ENCODE measurements around the gene SH2D5. TPM values are rescaled to one million over a fixed set of nuclear protein-coding genes. Genes with fewer than 3 reads are reported as not detected.
A peak's percentile ranks its signal among the peaks of the same experiment; 100 is the strongest.

The SH2D5 gene
- polyA plus RNA-seq: 1 to 10 TPM in 1 of 4 donors, under 1 TPM in 3; 0.07 to 1.1 (median 0.16) TPM
- long read RNA-seq, donor 1: 0 reads
- long read RNA-seq, donor 2: 0 reads
- long read RNA-seq, donor 3: 0 reads
- long read RNA-seq, donor 4: 0 reads
- long read RNA-seq, donor 5: 0 reads
- long read RNA-seq, donor 6: 0 reads
- long read RNA-seq, donor 7: 0 reads
- long read RNA-seq, donor 8: 0 reads
- long read RNA-seq, donor 9: 0 reads
- long read RNA-seq, donor 10: 0 reads

GRCh38 chr1:20732588-20733359 lies at the start of gene SH2D5:
SH2D5 (minus strand) TSS chr1:20732703; CDS start chr1:20728044, 4,659 bp downstream.
- Histone ChIP-seq H3K4me3 (ENCODE audit: low read depth in 1 of 3, low read length in 3 of 3) (peak within 1 kb of the TSS in 2 of 3 donors; percentile 58 to 68), H3K27ac (ENCODE audit: low read depth in 1 of 3, low read length in 2 of 3) (peak within 1 kb of the TSS; percentile 61 to 87 (median 72))
- DNase-seq: peak; percentile 94 to 95

GRCh38 chr1:20775700-20776099 lies 43.2 kb upstream of the SH2D5 start:
- peaks cover 0 to 25% (median 11%) of the 10 kb centered on the region in 3 donors for H3K36me3 ChIP-seq (ENCODE audit: control insufficient read depth in 3 of 3, insufficient read depth in 2 of 3, low read depth in 1 of 3, low read length in 3 of 3)
- no peaks in the 10 kb centered on the region for H3K9me3 ChIP-seq (ENCODE audit: control insufficient read depth in 2 of 2, insufficient read depth in 1 of 2, low read depth in 1 of 2, low read length in 1 of 2)
- H3K27ac ChIP-seq (ENCODE audit: low read depth in 1 of 3, low read length in 2 of 3): no peak overlapping the region
- H3K27me3 ChIP-seq (ENCODE audit: control insufficient read depth in 3 of 3, insufficient read depth in 3 of 3, low read length in 3 of 3): no peaks in the 10 kb centered on the region
- DNase-seq (no peak), FAIRE-seq (no peak)
- 84 to 93% (median 90%) methylated on average over 4 of the region's 4 CpGs for WGBS, 3 donors
- H3K4me3 ChIP-seq (ENCODE audit: low read depth in 1 of 3, low read length in 3 of 3): no peak overlapping the region
- no peaks in the 10 kb centered on the region for H3K4me1 ChIP-seq (ENCODE audit: control insufficient read depth in 3 of 3, insufficient read depth in 2 of 3, low read depth in 1 of 3, low read length in 2 of 3)

More at GRCh38 chr1:20732588-20733359, at the start of gene SH2D5:
- Histone ChIP-seq H3K36me3 (ENCODE audit: control insufficient read depth in 3 of 3, insufficient read depth in 2 of 3, low read depth in 1 of 3, low read length in 3 of 3) (peaks cover 0 to 12% (median 4%) of the 10 kb centered on the region in 3 donors), H3K27me3 (ENCODE audit: control insufficient read depth in 3 of 3, insufficient read depth in 3 of 3, low read length in 3 of 3) (peaks cover 3 to 47% (median 22%) of the 10 kb centered on the region in 3 donors), H3K4me1 (ENCODE audit: control insufficient read depth in 3 of 3, insufficient read depth in 2 of 3, low read depth in 1 of 3, low read length in 2 of 3) (peaks cover 0 to 17% (median 3%) of the 10 kb centered on the region in 3 donors), H3K9me3 (ENCODE audit: control insufficient read depth in 2 of 2, insufficient read depth in 1 of 2, low read depth in 1 of 2, low read length in 1 of 2) (no peaks in the 10 kb centered on the region)
- 1% methylated on average over 38 of the region's 38 CpGs for WGBS, 3 donors
- no peak for FAIRE-seq

GRCh38 chr1:20771780-20772179 lies 39.3 kb upstream of the SH2D5 start:
- DNase-seq (no peak), FAIRE-seq (no peak)
- no peak overlapping the region for H3K4me3 ChIP-seq (ENCODE audit: low read depth in 1 of 3, low read length in 3 of 3)
- 87 to 92% (median 90%) methylated on average over 3 of the region's 3 CpGs for WGBS, 3 donors
- H3K9me3 ChIP-seq (ENCODE audit: control insufficient read depth in 2 of 2, insufficient read depth in 1 of 2, low read depth in 1 of 2, low read length in 1 of 2): no peaks in the 10 kb centered on the region
- no peak overlapping the region for H3K27ac ChIP-seq (ENCODE audit: low read depth in 1 of 3, low read length in 2 of 3)
- no peaks in the 10 kb centered on the region for H3K27me3 ChIP-seq (ENCODE audit: control insufficient read depth in 3 of 3, insufficient read depth in 3 of 3, low read length in 3 of 3)
- H3K36me3 ChIP-seq (ENCODE audit: control insufficient read depth in 3 of 3, insufficient read depth in 2 of 3, low read depth in 1 of 3, low read length in 3 of 3): peaks cover 7 to 41% (median 23%) of the 10 kb centered on the region in 3 donors
- no peaks in the 10 kb centered on the region for H3K4me1 ChIP-seq (ENCODE audit: control insufficient read depth in 3 of 3, insufficient read depth in 2 of 3, low read depth in 1 of 3, low read length in 2 of 3)

- Histone ChIP-seq H3K27ac (ENCODE audit: low read depth in 1 of 3, low read length in 2 of 3) (no peak overlapping the region), H3K9me3 (ENCODE audit: control insufficient read depth in 2 of 2, insufficient read depth in 1 of 2, low read depth in 1 of 2, low read length in 1 of 2) (no peaks in the 10 kb centered on the region), H3K27me3 (ENCODE audit: control insufficient read depth in 3 of 3, insufficient read depth in 3 of 3, low read length in 3 of 3) (no peaks in the 10 kb centered on the region), H3K4me3 (ENCODE audit: low read depth in 1 of 3, low read length in 3 of 3) (no peak overlapping the region), H3K36me3 (ENCODE audit: control insufficient read depth in 3 of 3, insufficient read depth in 2 of 3, low read depth in 1 of 3, low read length in 3 of 3) (peaks cover 7 to 52% (median 25%) of the 10 kb centered on the region in 3 donors), H3K4me1 (ENCODE audit: control insufficient read depth in 3 of 3, insufficient read depth in 2 of 3, low read depth in 1 of 3, low read length in 2 of 3) (no peaks in the 10 kb centered on the region)
- FAIRE-seq (no peak), DNase-seq (no peak)
- WGBS, 3 donors: 95 to 97% (median 97%) methylated on average over 6 of the region's 6 CpGs
Observed at GRCh38 chr1:20770314-20771087, 38.0 kb upstream of the SH2D5 start.

DNA sequence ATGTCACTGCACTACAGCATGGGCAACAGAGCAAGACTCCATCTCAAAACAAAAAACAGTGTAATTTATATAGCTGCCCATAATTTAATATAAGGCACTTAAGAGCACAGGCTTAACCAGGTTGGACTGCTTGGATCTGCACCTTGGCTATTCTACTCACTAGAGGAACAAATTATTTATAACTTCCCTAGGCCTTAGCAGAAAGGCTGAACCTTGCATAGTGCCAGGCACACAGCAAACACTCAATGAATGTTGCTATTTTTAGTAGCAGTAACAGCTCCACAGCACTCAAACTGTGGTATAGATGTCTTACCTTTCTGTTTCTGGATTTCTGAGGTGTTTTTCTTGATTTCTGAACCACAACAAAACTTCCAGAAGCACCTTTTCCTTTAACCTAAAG lies 34.8 kb upstream of the SH2D5 start:
- H3K9me3 ChIP-seq (ENCODE audit: control insufficient read depth in 2 of 2, insufficient read depth in 1 of 2, low read depth in 1 of 2, low read length in 1 of 2): no peaks in the 10 kb centered on the region
- peaks cover 21 to 58% (median 26%) of the 10 kb centered on the region in 3 donors for H3K36me3 ChIP-seq (ENCODE audit: control insufficient read depth in 3 of 3, insufficient read depth in 2 of 3, low read depth in 1 of 3, low read length in 3 of 3)
- no peak overlapping the region for H3K4me3 ChIP-seq (ENCODE audit: low read depth in 1 of 3, low read length in 3 of 3)
- DNase-seq: no peak
- H3K27me3 ChIP-seq (ENCODE audit: control insufficient read depth in 3 of 3, insufficient read depth in 3 of 3, low read length in 3 of 3): no peaks in the 10 kb centered on the region
- no peak for FAIRE-seq
- H3K4me1 ChIP-seq (ENCODE audit: control insufficient read depth in 3 of 3, insufficient read depth in 2 of 3, low read depth in 1 of 3, low read length in 2 of 3): no peaks in the 10 kb centered on the region
- H3K27ac ChIP-seq (ENCODE audit: low read depth in 1 of 3, low read length in 2 of 3): no peak overlapping the region

DNA sequence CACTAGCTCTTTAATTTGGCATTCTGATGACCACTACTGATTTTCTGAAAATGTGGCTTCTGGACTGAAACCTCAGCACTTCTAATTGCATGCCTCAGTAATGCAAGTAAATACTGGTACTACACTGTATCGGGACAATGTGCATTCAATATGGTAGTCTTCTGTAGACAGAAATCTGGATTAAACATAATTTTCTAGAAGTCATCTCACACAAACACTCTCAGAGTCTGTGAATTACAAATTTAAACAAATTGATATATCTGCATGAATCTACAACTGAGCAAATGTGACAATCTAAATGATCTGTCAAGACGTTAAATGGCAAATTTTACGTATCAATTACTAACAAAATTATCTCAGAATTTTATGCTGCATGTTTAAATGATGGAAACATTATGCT lies 30.9 kb upstream of the SH2D5 start:
- Histone ChIP-seq H3K4me3 (ENCODE audit: low read depth in 1 of 3, low read length in 3 of 3) (no peak overlapping the region), H3K9me3 (ENCODE audit: control insufficient read depth in 2 of 2, insufficient read depth in 1 of 2, low read depth in 1 of 2, low read length in 1 of 2) (no peaks in the 10 kb centered on the region), H3K36me3 (ENCODE audit: control insufficient read depth in 3 of 3, insufficient read depth in 2 of 3, low read depth in 1 of 3, low read length in 3 of 3) (peaks cover 16 to 67% (median 23%) of the 10 kb centered on the region in 3 donors), H3K27ac (ENCODE audit: low read depth in 1 of 3, low read length in 2 of 3) (no peak overlapping the region), H3K27me3 (ENCODE audit: control insufficient read depth in 3 of 3, insufficient read depth in 3 of 3, low read length in 3 of 3) (no peaks in the 10 kb centered on the region), H3K4me1 (ENCODE audit: control insufficient read depth in 3 of 3, insufficient read depth in 2 of 3, low read depth in 1 of 3, low read length in 2 of 3) (no peaks in the 10 kb centered on the region)
- DNase-seq: no peak
- WGBS, 3 donors: 90 to 96% (median 91%) methylated on average over 3 of the region's 3 CpGs
- no peak for FAIRE-seq

DNA sequence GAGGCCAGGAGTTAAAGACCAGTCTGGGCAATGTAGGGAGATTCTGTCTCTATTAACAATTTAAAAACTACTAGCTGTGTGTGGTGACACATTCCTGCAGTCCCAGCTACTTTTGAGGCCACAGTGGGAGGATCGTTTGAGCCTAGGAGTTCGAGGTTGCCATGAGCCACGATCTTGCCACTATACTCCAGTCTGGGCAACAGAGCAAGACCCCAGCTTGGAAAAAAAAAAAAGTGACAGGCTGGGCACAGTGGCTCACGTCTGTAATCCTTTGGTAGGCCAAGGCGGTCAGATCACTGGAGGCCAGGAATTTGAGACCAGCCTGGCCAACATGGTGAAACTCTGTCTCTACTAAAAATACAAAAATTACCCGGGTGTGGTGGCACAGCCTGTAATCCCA lies 27.8 kb upstream of the SH2D5 start:
- no peaks in the 10 kb centered on the region for H3K9me3 ChIP-seq (ENCODE audit: control insufficient read depth in 2 of 2, insufficient read depth in 1 of 2, low read depth in 1 of 2, low read length in 1 of 2)
- 88 to 97% (median 95%) methylated on average over 6 of the region's 6 CpGs for WGBS, 3 donors
- H3K36me3 ChIP-seq (ENCODE audit: control insufficient read depth in 3 of 3, insufficient read depth in 2 of 3, low read depth in 1 of 3, low read length in 3 of 3): peaks cover 15 to 64% (median 19%) of the 10 kb centered on the region in 3 donors
- no peak overlapping the region for H3K27ac ChIP-seq (ENCODE audit: low read depth in 1 of 3, low read length in 2 of 3)
- no peak overlapping the region for H3K4me3 ChIP-seq (ENCODE audit: low read depth in 1 of 3, low read length in 3 of 3)
- H3K4me1 ChIP-seq (ENCODE audit: control insufficient read depth in 3 of 3, insufficient read depth in 2 of 3, low read depth in 1 of 3, low read length in 2 of 3): no peaks in the 10 kb centered on the region
- FAIRE-seq (no peak), DNase-seq (no peak)
- H3K27me3 ChIP-seq (ENCODE audit: control insufficient read depth in 3 of 3, insufficient read depth in 3 of 3, low read length in 3 of 3): no peaks in the 10 kb centered on the region

DNA sequence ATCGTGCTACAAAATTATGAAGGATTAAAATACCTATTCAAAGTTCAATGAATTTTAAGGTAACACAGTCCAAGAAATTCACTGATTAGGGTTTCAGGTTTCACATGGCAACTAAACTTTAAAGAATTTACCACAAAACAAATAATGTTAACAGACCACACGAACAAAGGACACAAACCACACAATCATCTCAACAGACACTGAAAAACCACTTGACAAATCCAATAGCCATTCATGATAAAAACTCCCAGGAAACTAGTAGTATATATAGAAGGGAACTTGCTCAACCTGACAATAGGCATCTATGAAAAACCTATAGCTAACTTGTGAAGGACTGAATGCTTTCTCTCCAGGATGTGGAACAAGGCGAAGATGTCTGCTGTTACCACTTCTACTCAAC lies 21.1 kb upstream of the SH2D5 start:
- no peaks in the 10 kb centered on the region for H3K9me3 ChIP-seq (ENCODE audit: control insufficient read depth in 2 of 2, insufficient read depth in 1 of 2, low read depth in 1 of 2, low read length in 1 of 2)
- no peaks in the 10 kb centered on the region for H3K4me1 ChIP-seq (ENCODE audit: control insufficient read depth in 3 of 3, insufficient read depth in 2 of 3, low read depth in 1 of 3, low read length in 2 of 3)
- no peak overlapping the region for H3K4me3 ChIP-seq (ENCODE audit: low read depth in 1 of 3, low read length in 3 of 3)
- H3K36me3 ChIP-seq (ENCODE audit: control insufficient read depth in 3 of 3, insufficient read depth in 2 of 3, low read depth in 1 of 3, low read length in 3 of 3): peaks cover 11 to 52% (median 13%) of the 10 kb centered on the region in 3 donors
- no peaks in the 10 kb centered on the region for H3K27me3 ChIP-seq (ENCODE audit: control insufficient read depth in 3 of 3, insufficient read depth in 3 of 3, low read length in 3 of 3)
- DNase-seq (no peak), FAIRE-seq (no peak)
- WGBS, 3 donors: 84 to 88% (median 85%) methylated on average over 3 of the region's 3 CpGs
- no peak overlapping the region for H3K27ac ChIP-seq (ENCODE audit: low read depth in 1 of 3, low read length in 2 of 3)
